A549 (cell line): ENCODE measurements around the gene NHSL2.

Source experiments
- BCL3 ChIP-seq: fragments of >200 bp; sonication (Bioruptor Twin); formaldehyde crosslinking; IDR thresholded peaks from 3 replicates; pipeline ENCODE4 v1.6.1; 2016
- CBX2 ChIP-seq: fragments of 200-600 bp; sonication (generic); IDR thresholded peaks from 2 replicates; pipeline ENCODE4 v1.6.1; 2016; ENCODE audit warnings: low read depth, mild to moderate bottlenecking, borderline replicate concordance
- CTCF ChIP-seq: fragments of >200 bp; sonication (Bioruptor Twin); formaldehyde crosslinking; IDR thresholded peaks from 3 replicates; pipeline ENCODE4 v1.5.1; 2016
- ELK1 ChIP-seq: fragments of 150-350 bp; IDR thresholded peaks from 2 replicates; pipeline ENCODE4 v1.6.1; 2014; ENCODE audit warnings: low read depth, mild to moderate bottlenecking, low read length
- ESRRA ChIP-seq: fragments of 150-350 bp; IDR thresholded peaks from 2 replicates; pipeline ENCODE4 v1.6.1; 2014; ENCODE audit warnings: mild to moderate bottlenecking, low read length, borderline replicate concordance
- HES2 ChIP-seq: fragments of >200 bp; sonication (Bioruptor Twin); formaldehyde crosslinking; IDR thresholded peaks from 2 replicates; pipeline ENCODE4 v1.6.1; 2016
- HOXA7 ChIP-seq: fragments of 250-450 bp; sonication (Bioruptor Pico); IDR thresholded peaks from 2 replicates; pipeline ENCODE4 v1.5.0; 2020; ENCODE audit warnings: mild to moderate bottlenecking, moderate library complexity
- JUN ChIP-seq, 2 experiments: fragments of >200 bp; sonication (Bioruptor Twin); formaldehyde crosslinking; IDR thresholded peaks; 2 replicates in 1 of 2; 3 replicates in 1 of 2; pipeline ENCODE4 v1.6.1; 2016 to 2017
- JUNB ChIP-seq: fragments of >200 bp; sonication (Bioruptor Twin); formaldehyde crosslinking; IDR thresholded peaks from 2 replicates; pipeline ENCODE4 v1.6.1; 2016
- KDM1A ChIP-seq: fragments of 200-600 bp; sonication (generic); IDR thresholded peaks from 2 replicates; pipeline ENCODE4 v1.6.1; 2016; ENCODE audit warnings: low read depth, mild to moderate bottlenecking
- MAX ChIP-seq: IDR thresholded peaks from 2 replicates; pipeline ENCODE4 v1.6.1; 2012
- MYC ChIP-seq: IDR thresholded peaks from 2 replicates; pipeline ENCODE4 v1.6.1; 2012; ENCODE audit warnings: mild to moderate bottlenecking, inconsistent platforms, low read length, improper control_type of control experiment, borderline replicate concordance
- POLR2A ChIP-seq: IDR thresholded peaks from 2 replicates; pipeline ENCODE4 v1.6.1; 2012; ENCODE audit warnings: mild to moderate bottlenecking, low read length
- REST ChIP-seq: fragments of 200-600 bp; sonication (generic); IDR thresholded peaks from 2 replicates; pipeline ENCODE4 v1.6.1; 2016; ENCODE audit warnings: antibody characterized with exemption, mild to moderate bottlenecking, moderate library complexity

- TF ChIP-seq HOXA7 (CRISPR knock-in tag) (no peak), POLR2A (no peak), MYC (no peak), CTCF (no peak), KDM1A (no peak), REST (no peak), ELK1 (no peak), ESRRA (no peak), MAX (no peak), JUN (IDR thresholded peaks at IDR 0.05) (no peak), CBX2 (no peak), BCL3 (no peak), JUNB (no peak), HES2 (no peak)
Observed at GRCh38 chrX:72057331-72057730, 146.7 kb downstream of the NHSL2 start.
